HG03039 (cell line): ENCODE data around the gene RAP1B.

Experiments
- ATAC-seq: cut with Tn5 transposase; IDR thresholded peaks from one replicate; pipeline ENCODE4 v1.9.1; 2021; ENCODE audit warnings: mild to moderate bottlenecking, moderate library complexity; ENCODE audit not compliant: unreplicated experiment

RAP1B gene

DNA sequence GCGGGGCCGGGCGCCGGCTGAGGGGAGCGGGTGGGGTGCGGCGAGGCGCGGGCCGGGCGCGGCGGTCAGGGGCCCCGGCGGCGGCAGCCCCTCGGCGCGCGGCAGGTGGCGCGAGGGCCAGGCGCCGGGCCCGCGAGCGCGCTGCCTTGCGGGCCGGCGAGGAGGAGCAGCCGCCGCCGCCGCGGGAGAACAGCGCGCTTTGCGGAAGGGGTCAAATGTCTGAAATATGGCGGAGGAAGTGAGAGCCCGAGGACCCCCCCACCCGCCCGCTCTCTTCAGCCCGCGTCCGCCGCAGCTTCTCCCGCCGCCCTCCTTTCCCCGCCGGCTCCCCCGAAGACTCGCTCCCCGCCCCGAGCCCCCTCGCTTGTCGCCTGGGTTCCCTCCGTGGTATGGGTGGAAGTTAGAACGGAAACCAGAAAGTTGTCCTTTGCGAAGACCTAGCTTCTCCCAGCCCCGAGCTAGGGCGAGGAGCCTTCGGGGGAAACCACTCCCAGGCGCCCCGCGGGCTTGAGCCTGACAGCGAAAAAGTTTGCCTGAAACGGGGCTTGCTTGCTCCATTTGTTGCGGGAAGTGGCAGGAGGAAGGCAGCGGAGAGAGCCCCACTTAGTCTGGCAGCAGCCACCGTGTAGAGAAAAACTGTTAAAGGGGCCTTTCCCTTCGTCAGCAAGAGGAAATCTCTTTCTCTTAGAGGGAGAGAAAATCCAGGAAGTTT, 551 bp downstream of the RAP1B start:
- peak; percentile 17 for ATAC-seq

DNA sequence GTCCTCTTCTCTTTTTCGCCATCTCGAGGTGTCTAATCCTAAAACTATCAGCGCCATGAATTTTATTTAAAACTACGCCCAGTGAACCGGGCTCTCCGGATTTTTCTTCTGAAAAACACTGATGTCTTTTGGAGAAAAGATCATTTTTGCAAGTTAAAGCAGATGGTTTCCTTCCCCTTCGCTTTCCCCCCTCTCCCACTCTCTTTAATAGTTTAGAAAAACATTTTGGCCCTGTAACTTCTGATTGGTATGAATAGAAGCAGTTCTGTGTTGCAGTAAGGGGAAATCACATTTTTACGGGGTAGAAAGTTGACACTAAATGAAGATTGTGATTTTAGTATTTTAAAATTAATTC, 1.1 kb downstream of the RAP1B start:
- no peak for ATAC-seq

- ATAC-seq, result no peak
Observed at GRCh38 chr12:68612202-68612601, 1.5 kb downstream of the RAP1B start.

DNA sequence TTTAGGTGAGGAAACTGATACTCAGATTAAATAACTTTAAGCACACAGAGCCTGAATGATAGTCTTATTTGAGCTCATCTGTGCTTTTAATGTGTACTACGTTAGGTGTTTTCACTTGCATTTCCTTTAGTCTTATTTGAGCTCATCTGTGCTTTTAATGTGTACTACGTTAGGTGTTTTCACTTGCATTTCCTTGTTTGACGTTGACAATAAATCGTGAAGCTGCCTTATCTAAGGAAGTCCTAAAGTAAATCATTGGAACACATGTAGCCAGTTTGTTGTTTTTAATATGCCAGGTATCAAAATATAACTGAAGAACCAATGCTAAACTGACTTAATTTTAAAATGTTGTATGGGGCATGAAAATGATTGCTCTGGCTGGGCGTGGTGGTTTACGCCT, 2.0 kb downstream of the RAP1B start:
- ATAC-seq, result no peak

- ATAC-seq, result no peak
Observed at GRCh38 chr12:68613209-68613904, 2.7 kb downstream of the RAP1B start.

GRCh38 chr12:68614105-68614679, 3.5 kb downstream of the RAP1B start:
- no peak for ATAC-seq

DNA sequence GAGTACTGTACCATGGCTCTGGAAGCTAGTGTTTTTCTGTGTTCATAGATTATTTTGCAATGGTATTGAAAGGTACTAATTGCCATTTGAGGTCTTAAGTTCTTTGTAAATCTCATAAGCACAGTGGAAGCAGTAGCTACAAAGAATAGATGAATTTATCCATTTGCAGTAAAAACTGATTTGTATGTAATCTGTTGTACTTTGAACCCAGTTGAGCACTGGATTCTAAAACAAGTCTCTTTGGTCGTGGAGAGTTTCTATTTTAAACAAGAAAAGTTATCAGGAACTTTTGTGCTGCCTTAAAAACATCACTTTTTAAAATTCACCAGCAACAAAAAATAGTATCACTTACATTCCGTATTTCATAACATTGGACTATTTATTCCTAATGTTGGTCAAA, 4.1 kb downstream of the RAP1B start:
- ATAC-seq, result no peak

DNA sequence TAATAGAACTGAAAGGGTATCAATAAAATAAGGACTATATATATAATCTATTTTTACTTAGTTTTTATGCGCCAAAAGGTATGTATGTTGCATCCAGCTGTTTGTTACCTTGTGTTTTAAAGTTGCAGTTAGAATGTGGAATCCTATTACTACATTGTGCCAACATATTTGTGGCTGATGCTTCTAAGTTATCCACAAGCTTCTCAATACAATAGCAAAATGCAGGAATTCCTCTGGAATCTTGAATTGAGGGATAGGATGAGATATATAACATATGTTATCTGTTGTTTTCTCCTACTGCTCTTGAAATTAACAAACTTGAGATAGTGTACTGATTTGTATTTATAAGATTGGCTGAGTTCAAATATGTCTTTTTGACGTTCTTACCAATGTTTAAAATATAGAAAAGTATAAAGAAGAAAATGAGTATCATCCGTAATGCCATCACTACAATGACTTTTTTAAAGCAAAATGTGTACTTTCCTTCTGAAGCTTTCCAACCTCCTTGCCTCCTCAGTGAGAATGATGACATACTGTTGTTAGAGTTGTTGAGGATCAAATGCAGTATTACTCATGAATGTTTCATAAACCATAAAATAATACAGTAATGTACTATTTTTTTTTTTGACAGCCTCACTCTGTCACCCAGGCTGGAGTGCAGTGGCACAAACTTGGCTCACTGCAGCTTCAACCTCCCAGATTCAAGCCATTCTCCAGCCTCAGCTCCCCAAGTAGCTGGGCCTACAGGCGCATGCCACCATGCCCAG, 6.6 kb downstream of the RAP1B start:
- ATAC-seq, result no peak

DNA sequence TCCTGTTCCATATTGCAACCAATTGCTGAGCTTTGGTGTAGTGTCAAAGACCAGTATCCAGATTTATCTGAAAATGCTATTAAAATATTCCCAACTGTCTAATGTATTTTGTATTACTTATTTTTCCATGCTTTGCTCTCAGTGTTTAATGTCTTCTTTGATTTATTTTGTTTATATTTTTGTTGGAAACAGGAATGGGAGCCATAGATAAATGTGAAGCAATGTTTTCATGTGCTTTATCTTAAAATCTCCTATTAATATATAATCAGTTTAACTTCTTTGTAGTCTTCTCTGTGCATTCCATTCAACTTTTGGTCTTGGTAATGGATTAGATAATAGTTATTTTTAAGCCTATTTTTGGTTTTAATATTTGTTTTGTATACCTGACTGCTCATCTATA, 8.8 kb downstream of the RAP1B start:
- ATAC-seq, result no peak

DNA sequence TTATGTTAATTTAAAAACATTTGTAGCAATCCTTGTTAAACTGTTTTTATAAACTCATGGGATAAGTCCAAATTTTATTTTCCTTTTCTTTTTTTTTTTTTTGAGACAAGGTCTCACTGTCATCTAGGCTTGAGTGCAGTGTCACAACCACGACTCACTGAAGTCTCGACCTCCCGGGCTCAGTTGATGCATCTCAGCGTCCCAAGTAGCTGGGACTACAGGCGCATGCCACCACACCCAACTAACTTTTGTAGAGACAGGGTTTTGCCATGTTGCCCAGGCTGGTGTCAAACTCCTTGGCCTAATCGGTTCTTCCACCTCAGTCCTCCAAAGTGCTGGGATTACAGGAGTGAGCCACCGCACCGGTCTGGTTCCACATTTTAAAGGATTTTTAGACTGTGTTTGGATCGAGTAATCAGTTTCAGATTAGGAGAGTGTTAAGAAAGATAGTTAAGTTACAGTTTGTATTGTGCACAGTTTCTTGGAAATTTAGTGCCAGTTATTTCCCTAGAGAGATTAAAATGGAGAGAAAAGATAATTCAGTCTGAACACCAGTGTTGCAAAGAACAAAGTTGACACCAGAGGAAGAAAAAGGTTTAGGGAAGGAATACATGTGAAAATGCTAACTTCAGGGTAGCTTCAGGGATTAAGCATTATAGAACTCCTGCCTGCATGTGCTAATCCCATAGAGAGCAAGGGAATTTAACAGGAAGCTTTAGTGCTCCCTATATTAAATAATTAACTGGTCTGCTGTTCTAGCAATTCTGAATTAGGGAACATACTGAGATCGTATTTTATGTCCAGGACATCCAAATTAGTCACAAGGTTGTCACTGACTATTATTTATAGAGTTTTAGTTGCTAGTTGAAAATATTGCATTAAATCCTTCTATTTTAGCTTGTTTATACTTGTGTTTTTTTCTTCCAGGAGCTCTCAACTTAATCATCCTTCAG, 10.1 kb downstream of the RAP1B start:
- ATAC-seq, result no peak

DNA sequence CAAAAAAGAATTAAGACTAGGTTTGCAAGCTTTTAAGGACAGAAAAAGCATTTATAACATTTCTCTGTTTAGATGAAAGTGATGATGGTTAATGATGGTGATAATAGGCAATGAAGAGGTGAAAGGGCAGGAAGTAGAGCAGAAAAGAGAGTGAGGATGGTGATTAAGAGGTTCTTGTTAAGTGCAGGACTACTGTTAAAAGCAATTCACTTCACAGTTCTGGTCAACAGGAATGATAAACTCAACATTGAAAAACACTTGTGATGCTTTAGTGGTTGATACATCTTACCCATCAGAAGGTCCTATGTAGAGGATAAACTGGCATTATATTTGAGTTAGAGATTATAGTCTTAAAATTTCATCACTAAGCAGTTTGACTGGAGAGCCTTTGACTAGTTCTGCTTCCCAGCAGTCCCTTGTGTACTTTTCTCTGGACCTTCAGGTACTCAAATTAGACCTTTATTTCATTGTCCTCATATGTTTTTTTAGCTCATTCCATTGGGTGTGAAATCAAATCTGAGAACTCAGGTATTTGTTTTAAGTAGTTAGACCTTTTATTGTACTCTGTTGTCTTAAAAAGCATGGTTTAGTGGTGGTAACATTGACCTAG, 10.9 kb downstream of the RAP1B start:
- no peak for ATAC-seq

DNA sequence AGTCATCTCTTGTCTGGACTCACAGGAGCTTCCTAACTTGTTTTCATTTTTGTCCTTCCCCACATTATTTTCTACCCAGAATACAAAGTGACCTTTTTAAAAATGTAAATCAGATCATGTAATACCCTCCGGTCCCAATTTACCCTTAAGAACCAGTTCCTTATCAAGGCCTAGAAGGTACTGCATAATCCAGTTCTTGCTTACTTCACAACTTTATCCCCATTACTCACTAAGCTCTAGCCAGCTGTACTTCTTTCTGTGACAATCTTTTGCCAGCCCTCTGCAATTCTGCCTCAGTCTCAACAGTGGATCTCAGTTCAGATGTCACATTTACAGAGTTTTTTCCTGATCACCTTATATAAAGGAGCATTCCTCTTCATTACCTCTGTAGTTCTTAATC, 11.6 kb downstream of the RAP1B start:
- ATAC-seq, result no peak

GRCh38 chr12:68623059-68623458, 12.4 kb downstream of the RAP1B start:
- no peak for ATAC-seq

- ATAC-seq, result no peak
Observed at GRCh38 chr12:68623984-68624383, 13.3 kb downstream of the RAP1B start.

- no peak for ATAC-seq
Observed at GRCh38 chr12:68624933-68625332, 14.2 kb downstream of the RAP1B start.

DNA sequence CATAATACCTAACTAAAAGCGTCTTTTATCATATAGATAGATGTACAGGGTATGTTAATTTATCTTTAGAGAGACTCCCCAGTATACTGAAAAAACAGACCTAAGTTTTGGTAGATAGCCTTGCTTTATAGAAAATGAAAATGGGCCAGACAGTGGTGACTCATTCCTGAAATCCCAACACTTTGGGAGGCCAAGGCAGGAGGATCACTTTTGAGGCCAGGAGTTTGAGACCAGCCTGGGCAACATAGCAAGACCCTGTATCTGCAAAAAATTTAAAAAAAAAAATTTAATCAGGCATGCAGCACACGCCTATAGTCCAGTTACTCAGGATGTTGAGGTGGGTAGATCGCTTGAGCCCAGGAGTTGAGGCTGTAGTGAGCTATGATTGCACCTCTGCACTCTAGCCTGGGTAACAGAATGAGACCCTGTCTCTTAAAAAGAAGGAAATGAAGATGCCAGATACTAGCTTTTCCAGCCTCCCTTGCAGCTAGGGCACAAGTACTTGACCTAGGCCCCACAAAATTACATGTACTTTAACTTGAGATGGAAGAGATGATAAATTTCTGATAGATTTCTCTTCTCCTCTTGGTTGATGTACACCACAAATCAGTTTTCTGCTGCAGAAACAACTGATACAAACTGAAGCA, 17.1 kb downstream of the RAP1B start:
- ATAC-seq, result no peak

DNA sequence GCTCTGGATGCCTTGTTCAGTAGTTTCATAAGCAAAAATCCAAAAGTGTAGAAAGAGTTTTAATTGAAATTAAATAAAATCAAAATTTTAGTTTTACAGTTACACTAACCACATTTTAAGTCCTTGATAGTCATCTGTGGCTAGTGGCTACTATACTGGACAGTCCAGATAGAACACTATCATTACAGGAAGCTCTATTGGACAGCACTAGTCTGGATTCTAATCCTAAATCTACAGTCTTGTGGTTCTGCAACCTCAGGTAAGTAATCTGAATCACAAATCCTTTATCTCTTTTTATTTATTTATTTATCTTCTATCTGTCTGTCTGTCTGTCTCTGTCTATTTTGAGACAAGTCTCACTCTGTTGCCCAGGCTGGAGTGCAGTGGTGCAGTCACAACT, 18.0 kb downstream of the RAP1B start:
- no peak for ATAC-seq

DNA sequence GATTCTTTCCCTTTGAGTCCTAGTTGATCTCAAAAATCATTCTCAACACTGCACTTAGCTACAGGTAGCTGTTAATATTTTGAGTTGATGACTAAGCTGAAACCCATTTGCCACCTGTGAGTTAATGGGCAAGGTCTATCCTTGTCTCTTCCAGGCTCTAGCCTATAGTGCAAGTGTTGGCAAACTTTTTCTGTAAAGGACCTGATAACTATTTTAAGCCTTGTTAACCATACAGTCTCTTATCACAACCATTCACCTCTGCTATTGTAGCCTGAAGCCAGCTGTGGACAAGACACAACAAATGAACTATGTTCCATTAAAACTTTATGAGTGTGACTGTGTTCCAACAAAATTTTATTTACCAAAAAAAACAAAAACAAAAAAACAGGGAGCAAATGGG, 19.4 kb downstream of the RAP1B start:
- no peak for ATAC-seq

GRCh38 chr12:68630598-68630997, 19.9 kb downstream of the RAP1B start:
- ATAC-seq, result no peak

DNA sequence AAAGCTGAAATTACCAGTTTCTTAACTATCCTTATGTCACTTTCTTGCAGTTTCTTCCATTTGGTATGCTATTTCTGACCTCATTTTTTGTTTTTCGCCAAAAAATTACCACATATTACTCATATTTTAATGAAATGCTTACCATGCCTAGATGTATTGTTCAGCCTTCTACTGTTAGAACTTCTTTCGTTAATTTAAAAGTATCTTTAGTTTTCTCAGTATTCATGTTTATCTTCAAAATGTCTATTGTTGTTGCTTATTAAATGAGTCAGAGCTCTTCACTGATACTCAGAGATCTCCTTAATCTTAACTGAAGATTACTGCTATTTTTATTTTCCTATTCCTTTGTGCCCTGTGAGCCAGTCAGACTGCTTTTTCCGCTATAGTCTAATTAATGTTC, 20.5 kb downstream of the RAP1B start:
- ATAC-seq, result no peak
